Measurements from ENCODE around the gene NMUR2. TPM values are rescaled to one million over a fixed set of nuclear protein-coding genes. Genes with fewer than 3 reads are reported as not detected.

Gene NMUR2
- total RNA-seq, 1 experiment from 2014 or later = not detected

DNA sequence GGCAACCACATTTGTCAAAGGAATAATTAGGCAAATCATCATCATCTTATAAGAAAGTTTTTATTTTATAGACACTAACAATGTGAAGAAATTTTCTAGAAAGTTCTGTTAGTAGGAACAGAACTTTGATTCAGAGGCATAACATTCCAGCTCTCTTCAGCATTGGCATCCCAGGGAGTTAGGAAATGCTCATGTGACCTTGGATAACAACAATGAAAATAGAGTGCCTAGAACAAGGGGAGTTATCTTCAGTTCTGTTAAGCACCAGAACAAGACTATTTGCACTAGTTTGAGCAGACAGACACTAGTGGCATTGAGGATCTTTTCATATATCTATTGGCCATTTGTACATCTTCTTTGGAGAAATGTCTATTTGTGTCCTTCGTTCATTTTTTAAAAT is 7.0 kb upstream of the NMUR2 start:
- BruUV-seq (replicated peaks) = no TSS peak
- no peaks in the 10 kb centered on the region for H3K4me1 ChIP-seq (ENCODE audit: control insufficient read depth in 1 of 2, insufficient read depth in 2 of 2, low read length in 2 of 2)
- H3K36me3 ChIP-seq (ENCODE audit: control insufficient read depth in 1 of 2, insufficient read depth in 2 of 2, low read length in 2 of 2) = no peaks in the 10 kb centered on the region
- RAD21 ChIA-PET (ENCODE audit: low non-redundant PET in 1 of 2, low total read pairs in 2 of 2, uncharacterized antibody in 2 of 2, unreplicated experiment in 2 of 2) = no interaction called here
- no peaks in the 10 kb centered on the region for H4K20me1 ChIP-seq (ENCODE audit: insufficient read depth)
- H3K9ac ChIP-seq (ENCODE audit: low read length) = no peak overlapping the region
- no peak overlapping the region for H3K4me3 ChIP-seq (replicated peaks in 1 of 2; ENCODE audit: low read depth in 1 of 2, low read length in 2 of 2)
- H3K9me2 ChIP-seq (ENCODE audit: insufficient read depth) = no peaks in the 10 kb centered on the region
- POLR2A ChIA-PET = no interaction called here
- H2AFZ ChIP-seq (ENCODE audit: low read depth, low read length, poor library complexity, severe bottlenecking) = no peak overlapping the region
- no peaks in the 10 kb centered on the region for H3K79me2 ChIP-seq (ENCODE audit: insufficient read depth, low read length)
- TF ChIP-seq YY1 (IDR thresholded peaks at IDR 0.05; ENCODE audit: extremely low read depth, insufficient replicate concordance, low read depth, low read length) = no peak
- no peak for TF ChIP-seq FOSL1 (IDR thresholded peaks at IDR 0.05; ENCODE audit: low read depth)
- no peak for TF ChIP-seq SP1 (IDR thresholded peaks at IDR 0.05; ENCODE audit: low read depth)
- TF ChIP-seq EZH2 (IDR thresholded peaks at IDR 0.05) = no peak
- TF ChIP-seq SIN3A (IDR thresholded peaks at IDR 0.05; ENCODE audit: low read depth) = no peak
- ATAC-seq = no peak
- H3K27ac ChIP-seq (ENCODE audit: low read depth, low read length) = no peak overlapping the region
- no peaks in the 10 kb centered on the region for H3K9me3 ChIP-seq (ENCODE audit: control insufficient read depth in 1 of 2, insufficient read depth in 1 of 2, low read depth in 1 of 2, low read length in 2 of 2)
- H3K27me3 ChIP-seq (ENCODE audit: insufficient read depth, low read length) = no peaks in the 10 kb centered on the region
- DNase-seq (ENCODE audit: low read depth, low spot score) = no peak
- intact Hi-C loops (cut with micrococcal nuclease) = no loop called here
- CTCF ChIA-PET = no interaction called here
- H3K4me2 ChIP-seq (ENCODE audit: low read length) = no peak overlapping the region

DNA sequence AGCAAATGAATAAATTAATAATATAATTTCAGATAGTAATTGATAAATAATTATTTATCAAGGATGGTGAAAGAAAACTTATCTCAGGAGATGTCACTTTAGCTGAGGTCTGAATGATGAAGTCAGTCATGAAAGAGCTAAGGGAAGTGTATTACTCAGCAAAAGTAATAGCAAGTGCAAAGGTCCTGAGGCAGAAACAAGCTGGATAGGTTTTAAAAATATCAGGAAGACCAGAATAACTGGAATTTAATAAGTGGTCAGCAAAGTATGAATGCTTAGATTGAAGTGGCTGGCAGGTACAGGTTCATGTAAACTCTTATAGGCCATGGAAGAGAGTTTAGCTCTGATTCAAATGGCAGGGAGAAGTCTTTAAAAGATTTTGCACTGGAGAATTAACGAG is 1.0 kb upstream of the NMUR2 start:
- no peak overlapping the region for H3K27ac ChIP-seq (ENCODE audit: low read depth, low read length)
- intact Hi-C loops (cut with micrococcal nuclease) = no loop called here
- H4K20me1 ChIP-seq (ENCODE audit: insufficient read depth) = no peaks in the 10 kb centered on the region
- H3K36me3 ChIP-seq (ENCODE audit: control insufficient read depth in 1 of 2, insufficient read depth in 2 of 2, low read length in 2 of 2) = no peaks in the 10 kb centered on the region
- no peaks in the 10 kb centered on the region for H3K79me2 ChIP-seq (ENCODE audit: insufficient read depth, low read length)
- H3K4me3 ChIP-seq (replicated peaks in 1 of 2; ENCODE audit: low read depth in 1 of 2, low read length in 2 of 2) = no peak overlapping the region
- no peak overlapping the region for H2AFZ ChIP-seq (ENCODE audit: low read depth, low read length, poor library complexity, severe bottlenecking)
- CTCF ChIA-PET = no interaction called here
- DNase-seq (ENCODE audit: low read depth, low spot score) (no peak), ATAC-seq (no peak)
- no peak overlapping the region for H3K9ac ChIP-seq (ENCODE audit: low read length)
- H3K4me1 ChIP-seq (ENCODE audit: control insufficient read depth in 1 of 2, insufficient read depth in 2 of 2, low read length in 2 of 2) = no peaks in the 10 kb centered on the region
- POLR2A ChIA-PET = no interaction called here
- no TSS peak for BruUV-seq (replicated peaks)
- RAD21 ChIA-PET (ENCODE audit: low non-redundant PET in 1 of 2, low total read pairs in 2 of 2, uncharacterized antibody in 2 of 2, unreplicated experiment in 2 of 2) = no interaction called here
- H3K27me3 ChIP-seq (ENCODE audit: insufficient read depth, low read length) = no peaks in the 10 kb centered on the region
- H3K4me2 ChIP-seq (ENCODE audit: low read length) = no peak overlapping the region
- no peaks in the 10 kb centered on the region for H3K9me3 ChIP-seq (ENCODE audit: control insufficient read depth in 1 of 2, insufficient read depth in 1 of 2, low read depth in 1 of 2, low read length in 2 of 2)
- no peaks in the 10 kb centered on the region for H3K9me2 ChIP-seq (ENCODE audit: insufficient read depth)
- TF ChIP-seq TCF7L2 (IDR thresholded peaks at IDR 0.05; ENCODE audit: borderline replicate concordance, extremely low read depth, insufficient read depth, insufficient read length) (no peak), POLR2A (IDR thresholded peaks at IDR 0.05; ENCODE audit: borderline replicate concordance, extremely low read depth, insufficient read depth, insufficient read length) (no peak), CBX3 (IDR thresholded peaks at IDR 0.05; ENCODE audit: low read depth) (no peak), YY1 (IDR thresholded peaks at IDR 0.05; ENCODE audit: extremely low read depth, insufficient replicate concordance, low read depth, low read length) (no peak), SP1 (IDR thresholded peaks at IDR 0.05; ENCODE audit: low read depth) (no peak), ELF1 (IDR thresholded peaks at IDR 0.05; ENCODE audit: borderline replicate concordance, low read depth) (no peak), SIN3A (IDR thresholded peaks at IDR 0.05; ENCODE audit: low read depth) (no peak), FOSL1 (IDR thresholded peaks at IDR 0.05; ENCODE audit: low read depth) (no peak), JUND (IDR thresholded peaks at IDR 0.05) (no peak), CEBPB (IDR thresholded peaks at IDR 0.05; ENCODE audit: low read depth) (no peak)
- TF ChIP-seq, protein P1, sequence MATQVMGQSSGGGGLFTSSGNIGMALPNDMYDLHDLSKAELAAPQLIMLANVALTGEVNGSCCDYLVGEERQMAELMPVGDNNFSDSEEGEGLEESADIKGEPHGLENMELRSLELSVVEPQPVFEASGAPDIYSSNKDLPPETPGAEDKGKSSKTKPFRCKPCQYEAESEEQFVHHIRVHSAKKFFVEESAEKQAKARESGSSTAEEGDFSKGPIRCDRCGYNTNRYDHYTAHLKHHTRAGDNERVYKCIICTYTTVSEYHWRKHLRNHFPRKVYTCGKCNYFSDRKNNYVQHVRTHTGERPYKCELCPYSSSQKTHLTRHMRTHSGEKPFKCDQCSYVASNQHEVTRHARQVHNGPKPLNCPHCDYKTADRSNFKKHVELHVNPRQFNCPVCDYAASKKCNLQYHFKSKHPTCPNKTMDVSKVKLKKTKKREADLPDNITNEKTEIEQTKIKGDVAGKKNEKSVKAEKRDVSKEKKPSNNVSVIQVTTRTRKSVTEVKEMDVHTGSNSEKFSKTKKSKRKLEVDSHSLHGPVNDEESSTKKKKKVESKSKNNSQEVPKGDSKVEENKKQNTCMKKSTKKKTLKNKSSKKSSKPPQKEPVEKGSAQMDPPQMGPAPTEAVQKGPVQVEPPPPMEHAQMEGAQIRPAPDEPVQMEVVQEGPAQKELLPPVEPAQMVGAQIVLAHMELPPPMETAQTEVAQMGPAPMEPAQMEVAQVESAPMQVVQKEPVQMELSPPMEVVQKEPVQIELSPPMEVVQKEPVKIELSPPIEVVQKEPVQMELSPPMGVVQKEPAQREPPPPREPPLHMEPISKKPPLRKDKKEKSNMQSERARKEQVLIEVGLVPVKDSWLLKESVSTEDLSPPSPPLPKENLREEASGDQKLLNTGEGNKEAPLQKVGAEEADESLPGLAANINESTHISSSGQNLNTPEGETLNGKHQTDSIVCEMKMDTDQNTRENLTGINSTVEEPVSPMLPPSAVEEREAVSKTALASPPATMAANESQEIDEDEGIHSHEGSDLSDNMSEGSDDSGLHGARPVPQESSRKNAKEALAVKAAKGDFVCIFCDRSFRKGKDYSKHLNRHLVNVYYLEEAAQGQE (IDR thresholded peaks at IDR 0.05; ENCODE audit: low read depth) = no peak
- TF ChIP-seq, protein P2, sequence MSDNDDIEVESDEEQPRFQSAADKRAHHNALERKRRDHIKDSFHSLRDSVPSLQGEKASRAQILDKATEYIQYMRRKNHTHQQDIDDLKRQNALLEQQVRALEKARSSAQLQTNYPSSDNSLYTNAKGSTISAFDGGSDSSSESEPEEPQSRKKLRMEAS (IDR thresholded peaks at IDR 0.05) = no peak
